ENCODE measurements around the gene CDKAL1.

- TF ChIP-seq CTCF (conservative IDR thresholded peaks at IDR 0.05; ENCODE audit: low read depth, low read length) (no peak), EZH2 (IDR thresholded peaks at IDR 0.05; ENCODE audit: low read length, unreplicated experiment) (no peak), EZH2phosphoT487 (IDR thresholded peaks at IDR 0.05; ENCODE audit: borderline replicate concordance, low read length) (no peak)
These were observed 131.0 kb downstream of the CDKAL1 start for GRCh38 chr6:20665290-20665689.
